H54 (cell line): ENCODE results near the gene ABHD16B.
"Not testable (repeated sequence)": the region's sequence is repeated elsewhere in the genome, so short reads cannot be mapped to it uniquely, and the experiment has no call there.

ENCODE experiments used
- DNase-seq: peaks from one replicate; pipeline ENCODE4 v3.0.0; 2011; ENCODE audit warnings: low spot score, mixed read lengths; ENCODE audit not compliant: insufficient read length
- FAIRE-seq: peaks from 3 replicates; lab custom pipeline; 2011; peaks lifted over from hg19 to GRCh38; lab: Jason Lieb, UNC
- POLR2A ChIP-seq: IDR thresholded peaks from 2 replicates; pipeline ENCODE4 v1.6.1; 2011; ENCODE audit warnings: low read depth, mild to moderate bottlenecking, low read length

ABHD16B gene

GRCh38 chr20:63855363-63856097 lies 5.8 kb upstream of the ABHD16B start:
- no peak for FAIRE-seq
- DNase-seq: no peak
- TF ChIP-seq POLR2A: no peak; the same call in 1 of the 2 replicates

- DNase-seq: no peak
- TF ChIP-seq POLR2A: no peak
- no peak for FAIRE-seq
Measured at GRCh38 chr20:63856098-63856511, 5.2 kb upstream of the ABHD16B start.

DNA sequence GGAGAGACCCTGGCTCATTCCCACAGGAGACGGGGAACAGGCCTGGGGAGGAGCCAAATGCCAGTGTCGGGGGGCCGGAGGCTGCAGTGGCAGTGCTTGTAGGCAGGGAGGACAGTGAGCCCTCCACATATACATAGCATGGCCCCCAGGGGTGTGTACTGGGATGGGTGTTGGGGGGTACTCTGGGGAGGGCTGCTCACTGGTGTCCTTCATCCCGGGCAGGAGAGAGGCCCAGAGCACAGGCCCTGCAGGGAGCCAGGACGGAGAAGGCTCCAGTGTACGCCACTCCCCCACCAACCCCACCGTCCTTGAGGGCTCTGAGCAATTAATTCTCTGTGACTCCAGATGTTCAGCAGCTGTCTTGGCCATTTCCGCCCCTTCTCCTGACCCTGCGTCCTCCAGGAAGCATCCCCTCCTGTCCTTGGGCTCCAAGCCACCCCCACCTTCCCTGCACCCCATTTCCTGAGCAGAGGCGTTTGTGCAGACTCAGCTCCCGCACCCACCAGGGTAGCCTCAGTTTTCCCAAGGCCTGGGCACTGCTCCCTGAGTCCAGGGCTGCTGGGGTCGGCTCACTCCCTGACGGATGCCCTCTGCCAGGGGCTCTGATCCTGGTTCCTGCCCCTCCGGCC lies 3.4 kb upstream of the ABHD16B start:
- no peak for TF ChIP-seq POLR2A
- FAIRE-seq (no peak), DNase-seq (no peak)

DNA sequence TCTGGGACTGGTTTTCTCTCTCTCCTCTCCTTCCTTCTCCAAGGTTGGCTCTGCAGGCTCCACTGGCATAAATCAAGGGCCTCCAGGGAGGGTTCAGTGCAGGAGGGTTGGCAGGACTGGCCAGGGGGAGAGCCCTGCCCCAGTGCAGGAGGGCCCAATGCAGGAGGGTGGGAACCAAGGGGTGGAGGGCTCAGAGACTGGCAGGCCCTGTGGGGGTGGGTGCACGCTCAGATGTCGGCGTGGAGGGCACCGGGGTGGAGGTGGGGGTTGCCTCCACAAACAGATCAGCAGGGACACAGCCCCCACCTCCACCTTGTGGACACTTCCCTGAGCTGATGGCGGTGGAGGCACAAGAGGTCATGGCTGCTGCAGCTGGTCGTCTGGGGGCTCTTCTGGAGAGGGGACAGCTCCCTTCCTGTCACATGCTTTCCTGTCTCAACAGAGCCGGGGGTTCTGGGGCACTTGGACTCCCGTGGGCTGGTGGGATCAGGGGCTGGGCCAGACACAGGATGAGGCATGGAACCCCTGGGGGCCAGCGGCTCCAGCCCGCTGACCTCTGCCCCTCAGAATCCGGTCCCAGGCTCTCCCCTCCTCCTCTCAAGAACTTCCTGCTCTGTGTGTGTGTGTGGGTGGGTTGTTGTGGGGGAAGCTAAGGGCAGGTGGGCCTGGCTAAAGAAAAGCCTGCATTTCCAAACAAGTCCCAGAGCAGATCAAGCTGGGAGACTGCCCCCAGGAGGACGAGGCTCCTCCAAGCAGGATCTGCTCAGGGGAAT lies 2.7 kb upstream of the ABHD16B start:
- no peak for TF ChIP-seq POLR2A
- FAIRE-seq (no peak), DNase-seq (no peak)

DNA sequence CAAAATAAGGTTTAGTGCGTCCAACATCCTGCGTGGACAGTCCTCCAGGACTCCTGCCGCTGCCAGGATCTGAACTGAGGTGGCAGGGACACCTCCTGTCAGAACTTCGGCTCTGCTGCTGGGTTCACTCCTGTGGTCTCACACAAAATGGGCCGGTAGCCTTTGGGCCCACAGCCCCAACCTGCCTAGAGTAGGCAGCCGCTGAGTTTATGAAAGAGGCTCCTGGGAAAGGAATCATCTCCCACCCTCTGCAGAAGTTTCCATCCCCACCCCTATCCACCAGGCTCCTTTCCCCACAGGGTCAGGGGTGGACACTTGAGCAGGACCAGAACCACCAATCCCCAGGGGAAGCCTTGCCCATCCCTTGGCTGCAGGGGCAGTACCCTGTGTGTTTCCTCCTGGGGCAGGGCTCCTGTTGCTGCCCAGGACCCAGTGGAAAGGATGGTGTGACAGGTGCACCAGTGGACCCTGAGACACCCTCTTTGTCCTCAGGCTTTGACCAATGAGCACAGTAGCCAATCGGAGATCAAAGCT lies 2.1 kb upstream of the ABHD16B start:
- no peak for FAIRE-seq
- DNase-seq: no peak
- no peak for TF ChIP-seq POLR2A

DNA sequence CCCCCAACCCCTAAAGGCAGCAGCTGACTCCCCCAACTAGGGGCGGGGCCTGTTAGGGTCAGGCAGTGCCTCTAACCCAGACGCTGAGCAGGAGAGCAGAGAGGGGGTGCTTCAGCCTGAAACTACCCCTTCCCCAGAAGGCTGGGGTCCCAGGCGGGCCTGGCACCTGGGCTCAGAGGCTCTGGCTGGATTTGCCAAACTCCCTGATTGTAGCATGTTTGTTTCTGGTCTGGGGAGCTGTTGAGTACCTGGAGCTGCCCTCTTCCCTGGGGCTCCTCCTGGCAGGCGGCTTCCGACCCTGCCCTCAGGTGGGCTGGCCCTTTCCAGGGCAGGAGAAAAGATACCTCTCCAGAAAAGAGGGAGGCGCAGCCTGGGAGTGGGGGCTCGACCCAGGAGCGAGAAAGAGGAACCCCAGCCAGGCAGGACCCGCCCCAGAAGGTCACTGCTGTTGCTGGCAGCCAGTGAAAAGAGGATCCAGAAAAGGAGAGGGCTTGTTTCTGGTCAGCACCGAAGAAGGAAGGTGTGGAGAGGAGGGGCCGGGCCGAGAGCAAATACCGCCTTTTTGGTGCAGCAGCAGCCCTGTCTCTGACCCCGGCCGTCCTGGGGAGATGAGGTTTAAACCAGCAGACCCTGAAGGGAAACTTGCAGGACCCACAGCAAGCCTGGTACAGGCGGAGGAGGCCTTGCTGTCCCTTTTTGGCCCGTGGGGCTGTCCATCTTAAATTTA lies 810 bp upstream of the ABHD16B start:
- FAIRE-seq (no peak), DNase-seq (no peak)
- TF ChIP-seq POLR2A: no peak

- DNase-seq (no peak), FAIRE-seq (no peak)
- no peak for TF ChIP-seq POLR2A
Measured at GRCh38 chr20:63861981-63862901, 943 bp downstream of the ABHD16B start.

- no peak for TF ChIP-seq POLR2A
- FAIRE-seq (no peak), DNase-seq (no peak)
Measured at GRCh38 chr20:63863021-63863797, 1.9 kb downstream of the ABHD16B start.

DNA sequence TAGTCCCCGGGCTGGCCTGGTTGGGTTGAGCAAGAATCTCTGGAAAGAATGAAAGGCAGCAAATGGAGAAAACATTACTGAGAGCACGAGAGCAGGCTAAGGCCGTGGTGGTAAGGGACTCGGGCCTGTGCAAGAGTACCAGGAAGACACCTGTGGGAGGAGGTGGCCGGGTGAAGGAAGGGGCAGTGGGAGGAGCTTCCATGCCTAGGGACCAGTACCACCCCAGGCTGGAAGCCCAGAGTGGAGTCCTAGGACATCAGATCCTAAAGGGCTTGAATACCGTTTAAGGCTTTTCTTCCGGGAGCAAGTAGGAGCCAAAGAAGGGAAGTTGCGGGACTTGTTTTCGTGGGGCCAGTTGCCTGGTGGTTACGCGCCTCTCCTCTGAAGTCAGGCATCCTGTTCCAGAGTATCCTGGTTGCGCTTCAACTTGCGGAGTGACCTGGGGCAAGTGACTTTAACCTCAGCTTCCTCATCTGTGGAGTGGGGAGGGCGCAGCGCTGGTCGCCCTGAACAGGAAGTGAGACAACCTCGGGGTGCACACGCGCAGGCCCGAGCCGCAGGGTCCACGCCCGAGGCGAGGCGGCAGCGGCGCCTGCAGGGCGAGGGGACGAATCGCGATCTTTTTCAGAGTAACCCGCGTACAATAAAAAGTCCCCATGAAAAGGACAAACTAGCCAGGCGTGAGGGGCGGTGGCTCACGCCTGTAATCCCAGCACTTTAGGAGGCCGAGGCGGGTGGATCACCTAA lies 2.7 kb downstream of the ABHD16B start:
- no peak for TF ChIP-seq POLR2A
- no peak for FAIRE-seq
- DNase-seq: no peak

DNA sequence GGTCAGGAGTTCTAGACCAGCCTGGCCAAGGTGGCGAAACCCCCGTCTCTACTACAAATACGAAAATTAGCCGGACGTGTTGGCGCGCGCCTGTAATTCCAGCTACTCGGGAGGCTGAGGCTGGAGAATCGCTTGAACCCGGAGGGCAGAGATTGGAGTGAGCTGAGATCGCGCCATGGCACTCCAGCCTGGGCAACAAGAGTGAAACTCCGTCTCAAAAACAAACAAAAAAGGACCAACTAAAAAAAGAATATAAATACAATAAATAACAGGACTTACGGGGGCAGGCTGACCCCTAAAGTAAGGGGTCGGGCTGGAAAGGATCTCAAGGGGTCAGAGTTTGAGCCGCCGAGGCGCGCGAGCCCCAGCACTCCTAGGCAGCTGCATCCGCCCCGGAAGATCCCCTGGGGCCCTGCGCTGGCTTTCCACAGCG lies 3.3 kb downstream of the ABHD16B start:
- TF ChIP-seq POLR2A: no peak
- FAIRE-seq: no peak
- DNase-seq: no peak

DNA sequence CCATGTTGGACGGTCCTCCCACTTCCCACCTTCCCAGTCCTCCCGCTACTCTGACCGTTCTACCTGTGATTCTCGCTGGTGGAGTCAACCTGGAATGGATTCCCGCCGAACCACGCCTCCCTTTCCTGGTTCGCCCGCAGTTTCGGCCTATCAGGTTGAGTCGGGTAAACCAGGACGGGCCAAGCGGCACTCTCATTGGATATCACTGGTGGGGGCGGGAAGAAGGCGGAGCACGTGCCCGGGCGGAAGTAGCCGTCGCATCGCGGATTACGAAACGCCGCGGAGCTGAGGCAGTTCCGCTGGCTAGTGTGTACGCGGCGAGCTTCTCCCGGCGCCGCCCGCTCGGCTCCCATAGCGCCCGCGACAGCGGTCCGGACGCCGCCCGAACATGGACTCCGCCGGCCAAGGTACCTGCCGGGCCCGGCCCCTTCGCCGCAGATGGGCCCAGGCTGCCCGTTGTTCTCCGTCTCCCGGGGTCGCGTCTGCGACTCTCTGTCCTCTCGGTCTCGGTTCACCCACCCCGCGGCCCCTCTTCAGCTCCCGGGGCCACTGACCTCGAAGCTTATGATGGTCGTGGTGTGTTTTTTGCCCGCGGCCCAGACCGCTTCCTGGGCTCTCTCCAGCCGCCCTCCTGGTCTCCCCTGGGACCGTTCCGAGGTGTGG lies 3.8 kb downstream of the ABHD16B start, which contains the start of gene TPD52L2:
TPD52L2 (plus strand) TSS at position 293 of the 663 bp plus-strand sequence; CDS start at position 389, 96 bp downstream.
- FAIRE-seq (peak; percentile 76), DNase-seq (peak; percentile 100)
- peak; percentile 89 for TF ChIP-seq POLR2A

DNA sequence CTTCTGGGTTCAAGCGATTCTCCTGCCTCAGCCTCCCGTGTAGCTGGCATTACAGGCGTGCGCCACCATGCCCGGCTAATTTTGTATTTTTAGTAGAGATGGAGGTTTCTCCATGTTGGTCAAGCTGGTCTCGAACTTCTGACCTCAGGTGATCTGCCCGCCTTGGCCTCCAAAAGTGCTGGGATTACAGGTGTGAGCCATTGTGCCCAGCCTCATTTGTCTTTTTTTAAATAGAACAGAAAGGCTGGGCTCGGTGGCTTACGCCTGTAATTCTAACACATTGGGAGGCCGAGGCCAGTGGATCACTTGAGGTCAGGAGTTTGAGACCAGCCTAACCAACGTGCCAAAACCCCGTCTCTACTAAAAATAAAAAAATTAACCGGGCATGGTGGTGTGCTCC lies 5.7 kb downstream of the ABHD16B start:
- FAIRE-seq, DNase-seq: not testable (repeated sequence)
